ENCODE measurements around the gene CNMD.

CNMD gene

DNA sequence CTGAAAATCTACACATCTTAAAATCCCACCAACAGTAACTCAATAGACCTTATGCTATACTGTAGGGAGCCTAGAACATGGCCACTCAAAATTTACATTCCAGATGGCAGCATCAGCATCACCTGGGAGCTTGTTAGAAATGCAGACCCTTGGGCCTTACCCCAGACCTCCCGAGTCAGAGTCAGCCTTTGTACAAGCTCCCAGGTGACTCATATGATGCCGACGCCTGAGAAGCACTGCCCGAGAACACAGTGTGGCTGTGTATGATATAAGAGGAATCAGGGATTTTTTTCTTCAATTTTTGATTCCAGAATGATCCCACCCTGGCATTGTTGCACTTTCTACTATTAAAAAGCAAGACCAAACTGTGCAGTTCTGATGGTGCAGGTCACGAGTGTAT is 35.9 kb upstream of the CNMD start:
- TF ChIP-seq, protein P1, sequence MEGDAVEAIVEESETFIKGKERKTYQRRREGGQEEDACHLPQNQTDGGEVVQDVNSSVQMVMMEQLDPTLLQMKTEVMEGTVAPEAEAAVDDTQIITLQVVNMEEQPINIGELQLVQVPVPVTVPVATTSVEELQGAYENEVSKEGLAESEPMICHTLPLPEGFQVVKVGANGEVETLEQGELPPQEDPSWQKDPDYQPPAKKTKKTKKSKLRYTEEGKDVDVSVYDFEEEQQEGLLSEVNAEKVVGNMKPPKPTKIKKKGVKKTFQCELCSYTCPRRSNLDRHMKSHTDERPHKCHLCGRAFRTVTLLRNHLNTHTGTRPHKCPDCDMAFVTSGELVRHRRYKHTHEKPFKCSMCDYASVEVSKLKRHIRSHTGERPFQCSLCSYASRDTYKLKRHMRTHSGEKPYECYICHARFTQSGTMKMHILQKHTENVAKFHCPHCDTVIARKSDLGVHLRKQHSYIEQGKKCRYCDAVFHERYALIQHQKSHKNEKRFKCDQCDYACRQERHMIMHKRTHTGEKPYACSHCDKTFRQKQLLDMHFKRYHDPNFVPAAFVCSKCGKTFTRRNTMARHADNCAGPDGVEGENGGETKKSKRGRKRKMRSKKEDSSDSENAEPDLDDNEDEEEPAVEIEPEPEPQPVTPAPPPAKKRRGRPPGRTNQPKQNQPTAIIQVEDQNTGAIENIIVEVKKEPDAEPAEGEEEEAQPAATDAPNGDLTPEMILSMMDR (IDR thresholded peaks at IDR 0.05; ENCODE audit: borderline replicate concordance, control extremely low read depth, extremely low read depth, insufficient read depth, missing control alignments): no peak
- in situ Hi-C loops (cut with MboI; ENCODE audit: low sequenced_read_pairs, unreplicated experiment): no loop called here

DNA sequence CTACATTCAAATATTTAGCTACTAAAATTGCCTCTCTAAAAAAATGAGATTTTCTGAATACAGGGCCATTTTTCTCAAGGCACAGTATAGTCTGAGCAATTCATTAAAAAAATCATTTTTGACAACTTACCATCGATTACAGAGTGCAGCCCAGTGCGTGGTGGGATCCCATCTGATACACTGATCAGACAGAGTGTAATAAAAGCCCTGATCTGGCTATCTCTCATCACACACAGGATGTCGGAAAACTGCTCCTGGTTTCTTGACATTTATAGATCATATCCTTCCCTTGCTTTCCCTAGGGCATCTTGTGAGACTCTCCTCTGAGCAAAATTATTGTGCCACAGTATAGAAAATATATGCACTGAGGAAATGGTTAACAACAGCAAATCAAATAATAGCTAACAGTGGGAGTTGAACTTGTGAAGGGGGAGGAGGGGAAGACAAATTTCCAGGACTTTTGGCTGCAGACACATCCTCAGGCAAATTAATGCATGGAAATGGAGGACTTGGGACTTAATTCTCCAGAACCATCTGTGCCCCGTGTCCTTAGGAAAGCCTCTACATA is 28.4 kb upstream of the CNMD start:
- DNase-seq (ENCODE audit: low spot score): no peak
- in situ Hi-C loops (cut with MboI; ENCODE audit: low sequenced_read_pairs, unreplicated experiment): no loop called here
- TF ChIP-seq, protein P1 (IDR thresholded peaks at IDR 0.05; ENCODE audit: borderline replicate concordance, control extremely low read depth, extremely low read depth, insufficient read depth, missing control alignments): no peak

More for the DNA sequence above, 35.9 kb upstream of the CNMD start:
- no peak for DNase-seq (ENCODE audit: low spot score)

DNA sequence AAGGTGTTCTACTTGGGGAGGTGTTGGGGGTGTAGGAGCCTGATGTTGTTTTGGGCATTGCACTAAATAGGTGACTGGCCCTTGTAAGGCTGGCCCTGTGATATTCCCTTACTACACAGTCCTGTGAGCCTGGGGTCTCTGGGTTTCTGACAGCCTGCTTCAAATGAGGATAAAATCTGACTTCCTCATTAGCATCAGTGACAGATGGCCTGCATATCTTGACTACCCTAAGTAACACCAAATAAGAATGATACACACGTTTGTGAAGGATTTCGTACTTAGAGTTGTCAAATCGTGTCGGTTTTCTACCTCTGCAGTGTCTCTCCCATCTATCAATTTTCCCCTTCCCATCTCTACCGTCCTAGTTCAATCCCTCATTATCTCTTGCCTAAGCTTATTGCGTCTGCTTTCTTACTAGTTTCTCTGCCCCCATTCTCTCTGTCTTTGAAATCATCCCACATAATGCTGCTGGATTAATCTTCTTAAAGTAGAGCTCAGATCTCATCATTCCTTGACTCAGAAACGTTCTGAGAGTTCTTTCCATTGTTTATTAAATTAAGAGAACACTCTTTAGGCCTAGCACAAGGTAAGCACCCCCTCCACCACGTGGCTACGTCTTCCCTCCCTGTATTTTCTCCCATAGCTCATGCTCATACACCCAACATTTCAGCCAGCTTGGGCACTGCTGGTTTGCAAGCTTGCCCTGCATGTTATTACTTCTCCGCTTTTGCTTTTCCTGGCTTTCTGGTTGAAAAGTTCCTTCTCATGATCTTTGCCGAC is 26.2 kb upstream of the CNMD start:
- in situ Hi-C loops (cut with MboI; ENCODE audit: low sequenced_read_pairs, unreplicated experiment): no loop called here
- TF ChIP-seq, protein P1 (IDR thresholded peaks at IDR 0.05; ENCODE audit: borderline replicate concordance, control extremely low read depth, extremely low read depth, insufficient read depth, missing control alignments): no peak
- DNase-seq (ENCODE audit: low spot score): no peak

DNA sequence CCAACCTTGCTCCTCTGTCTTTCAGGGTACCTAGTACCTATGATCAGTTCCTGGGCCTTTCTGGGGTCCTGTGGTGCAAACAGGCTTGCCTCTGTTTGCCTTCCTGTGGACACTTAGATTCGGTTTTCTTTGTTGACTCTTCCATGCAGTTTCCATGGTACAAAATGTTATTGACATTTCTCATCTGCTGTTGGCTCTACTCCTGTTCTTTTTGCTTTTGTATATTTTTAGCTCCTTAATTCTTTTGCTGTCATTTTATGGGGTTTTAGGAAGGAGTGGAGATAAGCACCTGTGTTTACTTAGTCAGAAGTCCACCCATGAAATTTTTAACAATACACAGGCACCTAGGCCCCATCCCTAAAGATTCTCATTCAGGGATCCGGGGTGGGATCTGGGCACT is 20.5 kb upstream of the CNMD start:
- TF ChIP-seq, protein P1 (IDR thresholded peaks at IDR 0.05; ENCODE audit: borderline replicate concordance, control extremely low read depth, extremely low read depth, insufficient read depth, missing control alignments): no peak
- in situ Hi-C loops (cut with MboI; ENCODE audit: low sequenced_read_pairs, unreplicated experiment): no loop called here
- DNase-seq (ENCODE audit: low spot score): no peak

DNA sequence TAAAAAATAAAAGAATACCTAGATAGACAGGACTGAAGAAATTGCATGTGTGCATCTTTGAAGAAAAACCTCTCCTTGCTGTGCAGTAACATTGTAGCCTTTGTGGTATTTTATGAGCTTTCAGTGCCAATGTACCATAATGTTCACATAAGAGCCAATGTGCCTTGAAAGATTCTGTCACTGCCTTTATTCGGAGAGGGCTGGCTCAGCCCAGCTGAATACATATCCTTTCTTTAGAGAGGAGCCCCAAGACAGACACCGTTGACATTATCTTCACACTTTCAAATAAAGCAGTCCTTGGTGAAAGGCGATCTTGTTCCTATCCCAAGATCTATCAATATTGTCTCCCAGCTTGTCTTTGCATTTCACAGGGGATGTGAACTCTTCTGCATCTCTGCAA is 18.5 kb upstream of the CNMD start:
- TF ChIP-seq, protein P1 (IDR thresholded peaks at IDR 0.05; ENCODE audit: borderline replicate concordance, control extremely low read depth, extremely low read depth, insufficient read depth, missing control alignments): no peak

DNA sequence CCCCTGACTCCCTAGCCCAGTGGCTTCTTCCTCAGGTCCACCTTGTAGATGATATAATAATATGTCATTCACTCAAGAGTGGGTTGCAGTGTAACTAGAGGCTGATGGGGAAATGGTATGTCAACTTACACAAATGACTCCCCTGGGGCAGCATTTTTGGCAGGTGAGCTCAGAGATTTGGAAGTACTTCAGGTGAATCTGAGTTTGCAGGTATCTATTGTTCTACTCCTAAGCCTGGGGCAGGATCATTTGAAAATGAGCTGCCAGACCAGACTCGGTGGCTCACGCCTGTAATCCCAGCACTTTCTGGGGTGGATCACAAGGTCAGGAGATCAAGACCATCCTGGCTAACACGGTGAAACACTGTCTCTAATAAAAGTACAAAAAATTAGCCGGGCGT is 11.6 kb upstream of the CNMD start:
- DNase-seq (ENCODE audit: low spot score): no peak
- in situ Hi-C loops (cut with MboI; ENCODE audit: low sequenced_read_pairs, unreplicated experiment): no loop called here
- TF ChIP-seq, protein P1 (IDR thresholded peaks at IDR 0.05; ENCODE audit: borderline replicate concordance, control extremely low read depth, extremely low read depth, insufficient read depth, missing control alignments): no peak

More for the DNA sequence above, 18.5 kb upstream of the CNMD start:
- in situ Hi-C loops (cut with MboI; ENCODE audit: low sequenced_read_pairs, unreplicated experiment): no loop called here
- no peak for DNase-seq (ENCODE audit: low spot score)
